ENCODE data around the gene RASGRP1.

DNA sequence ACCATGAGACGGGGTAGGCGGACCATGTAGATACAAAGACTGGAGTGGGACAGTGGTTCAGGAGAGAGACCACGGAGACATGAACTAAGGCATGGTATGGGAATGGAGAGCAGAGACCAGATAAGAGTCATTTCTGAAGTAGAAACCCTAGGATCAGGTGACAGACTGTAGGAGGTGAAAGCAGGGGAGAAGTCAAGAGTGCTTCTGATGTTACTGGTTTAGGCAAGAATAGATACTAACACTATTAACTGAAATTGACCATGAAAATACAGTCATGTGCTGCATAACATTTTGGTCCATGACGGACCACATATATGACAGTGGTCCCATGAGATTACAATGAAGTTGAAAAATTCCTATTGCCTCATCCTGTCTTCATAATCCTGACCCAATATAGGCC lies 41.7 kb downstream of the RASGRP1 start:
- TF ChIP-seq, protein P1, sequence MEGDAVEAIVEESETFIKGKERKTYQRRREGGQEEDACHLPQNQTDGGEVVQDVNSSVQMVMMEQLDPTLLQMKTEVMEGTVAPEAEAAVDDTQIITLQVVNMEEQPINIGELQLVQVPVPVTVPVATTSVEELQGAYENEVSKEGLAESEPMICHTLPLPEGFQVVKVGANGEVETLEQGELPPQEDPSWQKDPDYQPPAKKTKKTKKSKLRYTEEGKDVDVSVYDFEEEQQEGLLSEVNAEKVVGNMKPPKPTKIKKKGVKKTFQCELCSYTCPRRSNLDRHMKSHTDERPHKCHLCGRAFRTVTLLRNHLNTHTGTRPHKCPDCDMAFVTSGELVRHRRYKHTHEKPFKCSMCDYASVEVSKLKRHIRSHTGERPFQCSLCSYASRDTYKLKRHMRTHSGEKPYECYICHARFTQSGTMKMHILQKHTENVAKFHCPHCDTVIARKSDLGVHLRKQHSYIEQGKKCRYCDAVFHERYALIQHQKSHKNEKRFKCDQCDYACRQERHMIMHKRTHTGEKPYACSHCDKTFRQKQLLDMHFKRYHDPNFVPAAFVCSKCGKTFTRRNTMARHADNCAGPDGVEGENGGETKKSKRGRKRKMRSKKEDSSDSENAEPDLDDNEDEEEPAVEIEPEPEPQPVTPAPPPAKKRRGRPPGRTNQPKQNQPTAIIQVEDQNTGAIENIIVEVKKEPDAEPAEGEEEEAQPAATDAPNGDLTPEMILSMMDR (IDR thresholded peaks at IDR 0.05): no peak
- no peak for TF ChIP-seq POLR2A (IDR thresholded peaks at IDR 0.05)
- no peak for TF ChIP-seq POLR2AphosphoS5 (IDR thresholded peaks at IDR 0.05)
- TF ChIP-seq EP300 (IDR thresholded peaks at IDR 0.05): no peak
